Ovary (tissue), 9 donors: ENCODE measurements around the gene OR6M1. TPM values are rescaled to one million over a fixed set of nuclear protein-coding genes. Genes with fewer than 3 reads are reported as not detected.

Experiments
- DNase-seq, 5 donors: peaks; one replicate each; pipeline ENCODE4 v3.0.0-alpha.2; 2019 to 2020
- H3K27ac ChIP-seq, 2 donors: fragments of 200-600 bp; one replicate each; pipeline versions ENCODE4 v1.5.1 to v1.8.0; 2019 to 2022
- H3K27me3 ChIP-seq: fragments of 200-600 bp; one replicate; pipeline ENCODE4 v1.8.0; 2022
- H3K36me3 ChIP-seq: fragments of 200-600 bp; sonication (generic); one replicate; pipeline ENCODE4 v1.5.1; 2019
- H3K4me1 ChIP-seq: one replicate; pipeline ENCODE4 v1.8.1; 2013; ENCODE audit warnings: mild to moderate bottlenecking, moderate library complexity; ENCODE audit not compliant: insufficient read depth
- H3K4me3 ChIP-seq: fragments of 200-600 bp; sonication (generic); one replicate; pipeline ENCODE4 v1.5.1; 2017
- H3K9me3 ChIP-seq, 2 donors: fragments of 200-600 bp in 1 of 2; sonication (generic) in 1 of 2; one replicate each; pipeline versions ENCODE4 v1.5.1 to v1.8.1; 2013 to 2019; ENCODE audit warnings: mild to moderate bottlenecking in 1 of 2, moderate library complexity in 1 of 2
- EP300 ChIP-seq: sonication (generic); formaldehyde crosslinking; IDR thresholded peaks from one replicate; pipeline ENCODE4 v1.6.1; 2017; ENCODE audit warnings: antibody characterized with exemption
- POLR2A ChIP-seq: fragments of 450-650 bp; IDR thresholded peaks from one replicate; pipeline ENCODE4 v1.6.1; 2017; ENCODE audit warnings: antibody characterized with exemption, mild to moderate bottlenecking, moderate library complexity
- WGBS, 3 donors: extraction: QIAGEN DNeasy Blood & Tissue Kit in 1 of 3; methylation state at CpG; one replicate each; pipeline versions ENCODE4 v1.1.5 to v1.1.7; 2013 to 2017; 5-methylcytosine and 5-hydroxymethylcytosine counted together
- intact Hi-C, 4 donors: fragments of 100-400 bp; cut with DNase I; formaldehyde crosslinking; loops; one replicate each; pipeline versions ENCODE4 v1.11.0 to v1.15.1; 2022 to 2023
- polyA plus RNA-seq, 2 donors: library from polyadenylated mRNA; stranded (reverse); fragments of 200-250 nt in 1 of 2; fragments of 350-450 nt in 1 of 2; fragmentation: Illumina TruSeq in 1 of 2; extraction: RNeasy Lipid Tissue Mini Kit (QIAGEN cat#74804) in 1 of 2; gene quantifications; one replicate each; pipeline ENCODE4 v1.2.3, GENCODE V29; 2013 to 2014
- total RNA-seq, 7 donors: library from RNA; depleted of rRNA in 2 of 7; stranded (reverse); fragments of >200 nt in 2 of 7; fragmentation: NEBNext Ultra II Directional in 3 of 7; extraction: Animal tissue kit (Norgen Biotek cat#: 25700) in 3 of 7; gene quantifications; one replicate each; pipeline versions ENCODE4 v1.1.0 to v1.2.4, GENCODE V29; 2016 to 2023
- TF ChIP-seq, protein P1 (sequence below), 3 donors: fragments of 450-650 bp in 2 of 3; fragments of 200-600 bp in 1 of 3; IDR thresholded peaks; one replicate each; pipeline versions ENCODE4 v1.5.1 to v1.8.0; 2016 to 2022; ENCODE audit warnings: antibody characterized with exemption in 3 of 3, mild to moderate bottlenecking in 1 of 3
- donor health status: DM: no; HTN: no; CAD: no; lungs with moderate emphysema.
- donor health status: DM: no; HTN: no; CAD: no.
- donor health status: Bipolar disorder and iron deficiency.
- donor health status: DM: yes; HTN: yes; CAD: no.
- donor health status: DM: no; HTN: no; CAD: no.
- donor health status: DM: yes; HTN: yes; CAD: no.

OR6M1 gene
- total and polyA plus RNA-seq, 9 donors: not detected

DNA sequence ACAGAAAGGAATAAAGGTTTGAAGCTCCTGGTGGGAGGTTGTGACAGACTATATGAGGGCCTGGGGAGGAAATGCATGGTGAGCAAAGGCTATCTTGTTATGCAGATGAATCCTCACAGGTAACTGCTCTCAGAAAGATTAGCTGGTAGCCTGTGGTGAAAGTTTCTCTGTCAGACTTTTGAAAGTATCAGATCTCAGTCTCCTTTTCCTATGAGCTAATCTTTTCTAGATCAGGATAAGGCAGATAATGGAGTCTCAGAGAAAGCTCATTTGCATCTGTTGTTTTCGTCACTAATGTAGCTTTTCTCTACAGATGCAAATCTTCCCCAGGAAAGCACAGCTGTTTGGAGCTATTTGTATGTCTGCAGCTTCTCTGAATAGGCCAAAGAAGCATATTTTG, 30.9 kb downstream of the OR6M1 start:
- WGBS, 3 donors: 31 to 81% (median 31%) methylated on average over 1 of the region's 1 CpG
- Histone ChIP-seq H3K27ac (no peak overlapping the region), H3K4me3 (no peak overlapping the region), H3K27me3 (no peaks in the 10 kb centered on the region), H3K9me3 (no peaks in the 10 kb centered on the region), H3K4me1 (no peaks in the 10 kb centered on the region), H3K36me3 (no peaks in the 10 kb centered on the region)
- TF ChIP-seq, protein P1, sequence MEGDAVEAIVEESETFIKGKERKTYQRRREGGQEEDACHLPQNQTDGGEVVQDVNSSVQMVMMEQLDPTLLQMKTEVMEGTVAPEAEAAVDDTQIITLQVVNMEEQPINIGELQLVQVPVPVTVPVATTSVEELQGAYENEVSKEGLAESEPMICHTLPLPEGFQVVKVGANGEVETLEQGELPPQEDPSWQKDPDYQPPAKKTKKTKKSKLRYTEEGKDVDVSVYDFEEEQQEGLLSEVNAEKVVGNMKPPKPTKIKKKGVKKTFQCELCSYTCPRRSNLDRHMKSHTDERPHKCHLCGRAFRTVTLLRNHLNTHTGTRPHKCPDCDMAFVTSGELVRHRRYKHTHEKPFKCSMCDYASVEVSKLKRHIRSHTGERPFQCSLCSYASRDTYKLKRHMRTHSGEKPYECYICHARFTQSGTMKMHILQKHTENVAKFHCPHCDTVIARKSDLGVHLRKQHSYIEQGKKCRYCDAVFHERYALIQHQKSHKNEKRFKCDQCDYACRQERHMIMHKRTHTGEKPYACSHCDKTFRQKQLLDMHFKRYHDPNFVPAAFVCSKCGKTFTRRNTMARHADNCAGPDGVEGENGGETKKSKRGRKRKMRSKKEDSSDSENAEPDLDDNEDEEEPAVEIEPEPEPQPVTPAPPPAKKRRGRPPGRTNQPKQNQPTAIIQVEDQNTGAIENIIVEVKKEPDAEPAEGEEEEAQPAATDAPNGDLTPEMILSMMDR (IDR thresholded peaks at IDR 0.05): no peak
- intact Hi-C loops: no loop called here
- DNase-seq: no peak

DNA sequence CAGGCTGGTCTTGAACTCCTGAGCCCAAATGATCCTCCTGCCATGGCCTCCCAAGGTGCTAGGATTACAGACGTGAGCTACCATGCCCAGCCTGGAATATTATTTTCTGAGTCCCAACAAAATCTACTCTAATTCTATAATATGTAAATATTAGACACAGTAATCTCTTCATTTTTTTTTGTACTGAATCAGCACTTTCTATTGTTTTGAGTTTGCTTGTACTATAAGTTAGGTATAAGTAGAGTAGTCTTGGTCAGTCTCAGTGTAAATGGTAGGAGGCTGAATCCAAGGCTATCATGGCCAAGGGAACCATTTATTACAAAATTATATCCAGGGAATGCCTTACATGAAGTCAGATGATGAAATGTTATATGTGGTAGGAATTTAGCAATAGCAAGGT, 32.2 kb downstream of the OR6M1 start:
- H3K4me3 ChIP-seq: no peak overlapping the region
- H3K27ac ChIP-seq: no peak overlapping the region
- no peaks in the 10 kb centered on the region for H3K4me1 ChIP-seq
- no peaks in the 10 kb centered on the region for H3K9me3 ChIP-seq
- H3K27me3 ChIP-seq: no peaks in the 10 kb centered on the region
- H3K36me3 ChIP-seq: no peaks in the 10 kb centered on the region
- intact Hi-C loops: no loop called here
- 73 to 75% (median 74%) methylated on average over 1 of the region's 1 CpG for whole genome bisulfite sequencing, 3 donors
- no peak for DNase-seq
- TF ChIP-seq POLR2A (no peak), EP300 (no peak)
- TF ChIP-seq, protein P1 (IDR thresholded peaks at IDR 0.05): no peak

DNA sequence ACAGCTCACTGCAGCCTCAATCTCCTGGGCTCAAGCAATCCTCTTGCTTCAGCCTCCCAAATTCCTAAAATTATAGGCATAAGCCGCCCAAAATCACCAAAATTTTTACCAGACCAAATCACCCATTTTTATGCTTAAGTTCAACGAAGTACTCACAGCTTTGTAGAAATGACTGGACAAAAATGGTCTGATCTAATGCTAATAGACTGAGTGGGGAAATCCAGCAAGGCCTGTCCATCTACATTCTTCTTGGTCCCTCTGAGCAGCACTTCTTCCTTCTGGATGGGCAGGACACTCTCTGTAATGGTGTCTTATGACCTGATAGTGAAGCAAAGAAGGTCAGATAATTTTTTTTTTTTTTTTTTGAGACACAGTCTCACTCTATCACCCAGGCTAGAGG, 33.1 kb downstream of the OR6M1 start:
- DNase-seq: no peak
- intact Hi-C loops: no loop called here
- TF ChIP-seq EP300 (no peak), POLR2A (no peak)
- TF ChIP-seq, protein P1 (IDR thresholded peaks at IDR 0.05): no peak
- H3K9me3 ChIP-seq: no peaks in the 10 kb centered on the region
- no peak overlapping the region for H3K27ac ChIP-seq
- H3K27me3 ChIP-seq: no peaks in the 10 kb centered on the region
- 84 to 89% (median 86%) methylated on average over 2 of the region's 2 CpGs for WGBS, 3 donors
- H3K36me3 ChIP-seq: no peaks in the 10 kb centered on the region
- H3K4me3 ChIP-seq: no peak overlapping the region
- no peaks in the 10 kb centered on the region for H3K4me1 ChIP-seq

DNA sequence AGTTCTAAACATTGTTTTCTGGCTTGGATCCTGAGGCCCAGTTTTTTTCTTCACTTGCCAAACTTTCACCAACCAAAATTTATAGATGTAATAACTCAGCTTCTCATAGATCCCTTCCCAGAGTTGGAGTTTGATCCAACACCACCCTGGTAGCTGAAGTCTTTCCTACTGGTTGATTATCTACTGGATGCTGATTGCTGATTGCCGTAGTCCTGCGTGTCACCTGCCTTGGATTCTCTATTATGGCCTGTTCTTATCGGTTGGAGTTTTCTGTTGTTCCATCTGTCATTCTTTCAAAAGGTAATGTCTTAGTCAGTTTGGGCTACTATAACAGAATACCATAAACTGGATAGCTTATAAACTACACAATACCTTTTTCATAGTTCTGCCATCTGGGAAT, 34.5 kb downstream of the OR6M1 start:
- TF ChIP-seq EP300 (no peak), POLR2A (no peak)
- TF ChIP-seq, protein P1 (IDR thresholded peaks at IDR 0.05): no peak
- no peak overlapping the region for H3K27ac ChIP-seq
- intact Hi-C loops: no loop called here
- no peaks in the 10 kb centered on the region for H3K36me3 ChIP-seq
- no peaks in the 10 kb centered on the region for H3K9me3 ChIP-seq
- no peaks in the 10 kb centered on the region for H3K4me1 ChIP-seq
- no peak for DNase-seq
- 95 to 98% (median 96%) methylated on average over 3 of the region's 3 CpGs for WGBS, 3 donors
- no peaks in the 10 kb centered on the region for H3K27me3 ChIP-seq
- no peak overlapping the region for H3K4me3 ChIP-seq

DNA sequence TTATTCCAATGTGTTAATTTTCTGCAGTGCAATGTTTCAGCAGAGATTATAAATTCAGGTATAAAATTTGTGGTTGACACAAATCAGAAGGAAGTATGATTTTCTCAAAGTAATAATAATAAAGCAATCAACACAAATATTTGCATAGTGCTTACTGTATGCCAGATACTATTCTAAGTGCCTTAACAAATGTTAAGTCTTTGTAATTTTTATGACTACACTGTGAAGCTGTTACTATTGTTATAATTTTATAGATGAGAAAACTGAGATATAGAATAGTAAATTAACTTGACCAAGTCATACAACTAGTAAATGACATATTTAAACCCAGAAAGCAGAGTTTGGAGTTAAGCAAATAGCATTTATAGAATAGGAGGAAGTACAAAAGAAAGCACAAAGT, 35.4 kb downstream of the OR6M1 start:
- no peak for TF ChIP-seq POLR2A
- TF ChIP-seq, protein P1 (IDR thresholded peaks at IDR 0.05): no peak
- TF ChIP-seq EP300: no peak
- Histone ChIP-seq H3K9me3 (no peaks in the 10 kb centered on the region), H3K27me3 (no peaks in the 10 kb centered on the region), H3K36me3 (no peaks in the 10 kb centered on the region), H3K27ac (no peak overlapping the region), H3K4me1 (no peaks in the 10 kb centered on the region), H3K4me3 (no peak overlapping the region)
- DNase-seq: no peak
- intact Hi-C loops: no loop called here
